GM18909 (cell line): ENCODE results near the gene LGR4.
A peak's percentile ranks its signal among the peaks of the same experiment; 100 is the strongest.

Experiments used
- ATAC-seq: cut with Tn5 transposase; IDR thresholded peaks from one replicate; pipeline ENCODE4 v1.9.1; 2021; ENCODE audit warnings: mild to moderate bottlenecking; ENCODE audit not compliant: unreplicated experiment, poor library complexity

The LGR4 gene

DNA sequence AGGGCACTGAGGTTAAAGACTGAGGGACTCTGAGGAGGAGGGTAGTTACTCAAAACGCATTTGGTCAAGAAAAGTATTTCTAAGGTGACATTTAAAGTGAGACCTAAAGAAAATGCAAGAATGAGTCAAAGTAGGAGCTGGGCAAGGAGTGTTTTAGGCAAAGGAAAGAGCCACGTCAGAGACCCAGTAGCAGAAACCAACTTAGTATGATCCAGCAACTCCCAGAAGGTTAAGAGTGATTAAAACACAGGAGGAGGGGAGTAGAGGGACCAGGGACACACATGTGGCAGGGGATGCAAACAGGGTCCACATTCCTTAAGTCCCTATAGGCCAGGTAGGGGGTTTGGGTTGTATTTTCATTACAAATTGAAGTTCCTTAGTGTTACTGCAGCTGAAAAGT lies 85.2 kb downstream of the LGR4 start:
- ATAC-seq = no peak

DNA sequence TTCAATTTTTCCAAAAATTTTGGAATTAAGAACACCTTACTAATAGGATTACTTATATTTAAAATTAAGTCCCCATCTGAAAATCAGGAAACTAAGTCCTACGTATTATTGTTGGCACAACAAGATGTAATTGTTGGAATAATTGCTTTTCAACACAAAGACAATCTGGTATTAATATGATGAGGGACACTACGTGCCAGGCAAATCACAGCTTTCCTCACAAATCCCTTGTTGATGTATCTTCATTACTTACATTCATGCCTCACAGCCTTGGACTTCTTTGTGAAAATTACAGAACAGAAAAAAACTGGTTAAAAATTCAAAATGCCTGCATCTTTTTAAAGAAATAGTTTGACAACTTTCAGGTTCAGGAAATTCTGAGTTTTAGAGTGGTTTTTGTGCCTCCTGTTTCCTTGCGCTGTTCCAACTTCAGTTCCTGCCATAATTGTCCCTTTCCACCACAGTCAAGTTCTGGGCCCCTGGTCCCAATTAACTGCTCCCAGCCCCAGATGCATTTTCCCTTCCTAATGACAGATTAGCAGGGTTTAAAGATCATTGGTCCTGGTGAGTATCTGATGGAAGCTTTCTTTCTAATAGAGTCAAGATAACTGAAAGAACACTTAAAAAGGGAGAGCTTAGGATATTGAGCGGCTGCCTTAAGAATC lies 86.3 kb downstream of the LGR4 start:
- ATAC-seq = no peak

DNA sequence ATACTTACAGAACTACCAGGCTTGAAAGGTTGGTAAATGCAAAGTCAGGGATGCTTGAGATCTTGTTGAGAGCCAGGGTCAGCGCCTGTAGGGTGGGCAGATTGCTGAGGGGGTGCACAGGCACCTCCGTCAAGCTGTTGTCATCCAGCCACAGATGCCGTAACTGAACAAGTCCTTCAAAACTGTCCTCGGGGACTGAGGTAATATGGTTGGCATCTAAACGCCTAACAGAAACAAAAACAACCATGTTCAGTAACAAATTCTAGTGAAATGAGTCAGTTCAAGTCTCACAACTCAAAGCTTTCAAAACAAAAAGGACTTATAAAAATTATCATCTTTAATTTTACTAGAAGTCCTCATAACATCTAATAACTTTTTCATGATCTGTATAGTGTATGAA lies 87.3 kb downstream of the LGR4 start:
- ATAC-seq = no peak

DNA sequence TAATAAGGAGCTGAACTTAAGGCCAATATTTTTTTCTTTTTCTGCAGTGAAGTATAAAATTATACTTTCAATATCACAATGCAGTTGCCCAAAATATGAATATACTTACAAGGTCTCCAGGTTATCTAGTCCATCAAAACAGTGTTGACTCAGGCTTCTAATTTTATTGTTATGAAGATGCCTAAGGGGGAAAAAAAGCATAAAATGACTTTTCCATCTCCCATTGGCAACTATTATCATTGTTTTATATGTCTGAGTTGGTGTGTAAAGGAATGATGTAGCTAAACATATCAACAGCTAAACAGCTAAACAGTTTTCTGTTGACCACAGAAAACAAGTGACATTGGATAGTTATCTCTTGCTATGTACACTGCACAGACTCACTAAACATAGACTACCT lies 88.4 kb downstream of the LGR4 start:
- no peak for ATAC-seq

DNA sequence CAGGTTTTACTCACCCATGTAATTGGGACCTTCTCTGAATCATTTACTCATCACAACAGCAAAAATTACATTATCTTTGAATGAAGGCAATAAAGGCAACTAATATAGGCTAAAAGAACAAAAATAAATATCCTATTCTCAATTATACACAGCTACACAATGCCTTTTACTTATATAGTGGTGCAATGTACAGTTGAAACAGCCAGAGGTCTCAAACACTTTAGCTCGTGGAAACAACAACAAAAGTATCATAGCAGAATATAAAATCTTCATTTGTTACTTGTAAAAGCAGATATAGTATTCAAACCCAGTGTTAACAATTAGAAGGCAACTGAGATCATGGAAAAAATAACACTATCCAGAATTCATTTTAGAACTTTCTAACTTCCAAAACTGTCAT lies 88.9 kb downstream of the LGR4 start:
- no peak for ATAC-seq

DNA sequence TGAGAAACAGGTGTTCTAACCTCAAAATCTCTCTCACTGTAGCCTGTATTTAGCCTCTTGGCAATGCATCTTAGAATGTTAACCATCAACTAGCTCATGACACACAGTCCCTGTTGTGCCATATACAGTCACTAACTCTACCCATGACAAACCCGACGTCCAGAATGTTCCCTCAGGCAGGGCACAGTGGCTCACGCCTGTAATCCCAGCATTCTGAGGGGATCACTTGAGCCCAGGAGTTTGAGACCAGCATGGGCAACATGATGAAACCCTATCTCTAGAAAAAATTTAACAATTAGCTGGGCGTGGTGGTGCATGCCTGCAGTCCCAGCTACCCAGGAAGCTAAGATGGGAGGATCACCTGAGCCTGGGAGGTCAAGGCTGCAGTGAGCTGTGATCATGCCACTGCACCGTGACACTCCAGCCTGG lies 91.3 kb downstream of the LGR4 start:
- no peak for ATAC-seq

DNA sequence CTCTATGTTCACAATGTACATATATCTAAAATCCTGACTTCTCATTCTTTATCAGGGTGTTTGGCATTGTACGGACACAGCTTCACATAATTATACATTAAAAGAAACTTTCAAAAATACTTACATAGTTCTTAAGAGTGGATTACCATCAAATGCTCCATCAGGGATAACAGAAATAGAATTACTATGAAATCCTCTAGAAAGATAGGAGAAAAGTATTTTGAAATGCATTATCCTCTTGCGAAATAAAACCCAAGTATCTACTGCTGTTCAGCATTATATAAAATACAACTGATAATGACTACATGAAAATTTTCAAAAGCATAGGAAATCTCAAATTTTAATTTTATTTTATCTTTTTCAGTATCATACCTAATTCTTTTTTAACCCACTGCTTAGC lies 91.8 kb downstream of the LGR4 start:
- ATAC-seq = no peak

DNA sequence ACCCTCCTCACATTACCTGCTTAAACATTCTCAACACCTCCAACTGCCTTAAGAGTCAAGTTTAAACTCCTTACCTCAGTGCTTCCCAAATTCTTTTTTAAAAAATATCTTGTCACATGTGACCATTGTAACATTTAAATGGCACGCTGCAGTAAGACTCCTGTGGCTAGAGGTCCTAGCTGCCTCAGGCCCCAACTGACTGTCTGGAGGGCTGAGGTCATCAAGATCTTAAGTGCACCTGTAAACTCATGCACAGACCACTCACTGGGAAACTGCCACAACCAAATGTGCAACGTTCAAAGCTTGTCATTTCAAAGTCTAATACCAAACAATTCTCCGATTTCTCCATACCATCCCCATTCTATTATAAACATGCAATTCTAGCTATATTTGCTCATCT lies 93.1 kb downstream of the LGR4 start:
- ATAC-seq = no peak

DNA sequence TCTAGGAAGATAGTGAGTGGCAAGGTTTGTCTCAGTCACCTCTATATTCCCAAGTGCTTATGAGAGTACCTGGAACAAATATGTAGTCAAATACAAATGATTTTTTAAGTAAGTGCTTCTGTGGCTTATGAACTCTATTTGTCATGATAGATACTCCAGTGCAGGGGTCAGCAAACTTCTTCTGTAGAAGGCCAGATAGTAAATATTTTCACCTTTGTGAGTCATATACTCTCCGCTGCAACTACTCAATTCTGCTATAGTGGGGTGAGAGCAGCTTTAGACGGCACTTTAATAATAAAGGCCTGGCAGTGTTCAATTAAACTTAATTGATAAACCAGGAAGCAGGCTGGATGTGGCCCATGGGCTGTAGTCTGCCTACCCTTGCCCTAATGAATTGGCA lies 97.2 kb downstream of the LGR4 start:
- no peak for ATAC-seq

- no peak for ATAC-seq
Measured at GRCh38 chr11:27373856-27374602, 98.6 kb downstream of the LGR4 start.

DNA sequence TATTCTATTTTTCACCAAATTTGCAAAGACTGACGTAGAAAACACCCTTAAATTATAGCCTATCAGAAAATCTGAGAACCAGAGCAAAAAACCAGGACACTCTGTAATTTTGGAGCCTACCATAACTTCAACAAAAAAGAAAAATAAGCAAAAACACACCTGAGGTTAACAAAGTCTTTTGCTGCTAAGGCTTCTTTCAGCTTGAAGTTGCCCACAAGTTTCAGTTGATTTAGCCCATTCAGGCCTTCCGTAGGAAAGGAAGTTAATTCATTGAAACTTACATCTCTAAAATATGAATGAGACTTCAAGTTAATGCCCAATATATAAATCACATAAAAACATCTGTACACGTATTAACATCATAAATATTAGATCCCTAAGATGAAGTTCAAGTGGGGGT lies 99.2 kb downstream of the LGR4 start:
- no peak for ATAC-seq

DNA sequence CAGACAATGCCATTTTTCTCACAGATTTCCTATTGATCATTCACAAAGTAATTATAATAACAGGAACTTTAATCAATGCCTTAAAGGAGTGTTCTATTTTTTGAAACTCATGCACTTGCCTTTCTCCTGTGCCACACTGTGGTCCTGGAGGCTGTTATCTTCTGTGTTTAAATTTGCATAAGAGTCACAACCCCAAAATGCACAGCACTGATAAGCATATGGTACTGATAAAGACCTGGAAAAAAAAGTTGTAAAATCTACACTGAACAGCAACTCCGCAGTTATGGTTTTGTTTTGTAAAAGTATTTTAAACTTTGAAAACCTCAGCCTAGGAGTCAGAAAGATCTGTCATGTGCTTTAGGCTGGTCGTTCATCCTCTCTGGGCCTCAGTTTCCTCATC lies 100.4 kb downstream of the LGR4 start:
- no peak for ATAC-seq

GRCh38 chr11:27371489-27371888 lies 101.1 kb downstream of the LGR4 start:
- no peak for ATAC-seq

DNA sequence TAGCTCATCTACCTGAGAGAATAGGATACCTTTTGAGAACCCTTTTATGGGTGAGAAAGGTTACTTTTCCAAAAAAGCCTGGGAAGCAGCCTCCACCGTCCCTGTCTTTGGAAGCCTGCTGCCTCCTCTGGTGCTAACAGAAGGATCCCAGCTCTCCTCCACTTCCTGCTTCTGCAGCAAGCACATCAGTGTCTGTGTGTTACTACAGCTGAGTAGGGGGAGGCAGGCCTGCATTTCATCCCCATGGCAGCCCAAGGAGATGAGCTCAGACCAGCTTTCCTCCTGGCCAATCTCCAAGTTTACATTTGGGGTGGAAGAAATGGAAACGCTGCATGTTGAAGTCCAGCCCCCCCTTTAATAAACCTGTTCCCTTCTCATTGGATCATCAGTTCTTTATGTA lies 102.2 kb downstream of the LGR4 start:
- ATAC-seq = no peak

DNA sequence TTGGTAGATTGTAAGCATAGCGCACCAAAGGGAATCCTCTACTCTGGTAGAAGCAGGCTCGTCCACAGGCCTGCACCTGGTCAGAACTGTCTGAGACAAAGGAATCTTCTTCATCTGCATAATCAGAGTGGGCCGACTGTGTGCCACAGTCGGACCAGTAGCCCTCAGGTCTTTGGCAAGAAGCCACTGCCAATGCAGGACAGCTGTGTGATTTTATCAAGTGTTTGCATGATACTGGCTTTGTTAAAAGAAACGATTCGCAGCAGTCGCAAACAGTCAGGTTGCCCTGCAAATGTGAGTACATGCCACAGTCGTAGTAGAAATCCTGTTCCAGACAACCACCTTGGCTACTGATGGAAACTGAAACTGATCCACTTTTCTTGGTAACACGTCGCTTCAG lies 104.7 kb downstream of the LGR4 start:
- no peak for ATAC-seq

- ATAC-seq = no peak
Measured at GRCh38 chr11:27363576-27364117, 108.9 kb downstream of the LGR4 start.

GRCh38 chr11:27362749-27363575 lies 109.6 kb downstream of the LGR4 start, which contains the start of gene CCDC34:
CCDC34 (minus strand) TSS chr11:27363215; CDS start chr11:27363194, 21 bp downstream.
- peak; percentile 99 for ATAC-seq

DNA sequence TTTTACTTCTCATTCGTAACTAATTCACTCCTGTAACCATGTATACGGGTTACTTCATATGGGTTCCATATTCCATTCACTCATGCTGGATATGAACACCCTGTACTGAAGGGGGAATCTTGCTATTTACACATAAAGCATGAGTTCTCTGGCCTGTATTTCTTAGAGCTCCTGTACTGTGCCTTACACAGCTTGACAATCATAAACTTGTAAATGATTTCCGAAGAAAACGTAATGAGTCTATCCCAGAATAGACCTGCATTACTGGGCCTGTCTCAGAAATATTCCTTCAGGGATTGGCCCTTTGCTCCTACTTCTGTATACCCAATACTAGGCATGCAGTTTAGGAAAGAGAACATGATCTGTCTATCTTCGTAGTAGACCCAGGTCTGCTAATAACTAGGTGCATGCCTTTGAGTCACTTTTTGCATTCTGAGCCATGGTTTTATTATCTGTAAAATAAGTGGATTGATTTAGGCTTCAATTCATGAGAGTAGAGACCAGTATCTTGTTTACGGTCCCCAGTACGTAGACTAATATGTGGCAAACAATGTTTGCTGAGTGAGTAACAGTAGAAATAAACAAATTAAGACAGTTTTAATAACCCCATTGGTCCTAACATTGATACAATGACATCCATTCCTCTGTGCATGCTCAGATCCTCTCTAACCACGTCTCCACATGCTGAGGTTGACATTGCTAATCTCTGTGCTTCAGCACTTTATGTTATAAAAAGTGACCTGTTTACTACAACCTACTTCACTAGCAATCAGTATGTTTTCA lies 110.8 kb downstream of the LGR4 start:
- no peak for ATAC-seq

DNA sequence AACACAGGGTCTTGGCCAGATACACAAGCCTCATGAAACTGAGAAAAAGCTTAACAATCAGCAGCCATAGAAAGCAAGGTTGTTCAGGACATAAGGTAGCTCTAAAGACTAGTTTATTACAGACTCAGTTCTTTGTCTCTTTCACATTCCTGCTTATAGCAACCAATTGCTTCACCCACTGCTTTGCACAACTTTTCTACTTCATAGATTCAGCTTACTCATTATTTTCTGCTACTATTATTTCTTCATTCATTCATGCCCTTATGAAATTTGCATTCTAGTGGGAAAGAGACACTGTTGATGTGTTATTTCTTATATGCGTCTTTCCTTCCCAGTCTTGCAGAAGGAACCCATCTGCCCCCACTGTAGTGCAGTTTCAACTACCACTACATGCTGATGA lies 114.3 kb downstream of the LGR4 start:
- ATAC-seq = no peak

- no peak for ATAC-seq
Measured at GRCh38 chr11:27357250-27357649, 115.3 kb downstream of the LGR4 start.
